Hematopoietic multipotent progenitor cell treated with erythropoietin and hydrocortisone succinate and interleukin-3 and kit ligand, for 8 days (in vitro differentiated cells): Measurements from ENCODE around the gene GALNT10.
A peak's percentile ranks its signal among the peaks of the same experiment; 100 is the strongest.

ENCODE experiments used
- DNase-seq: peaks from one replicate; pipeline ENCODE4 v3.0.0-alpha.2; 2015

GALNT10 gene

GRCh38 chr5:154179846-154180710 lies 10.5 kb upstream of the GALNT10 start:
- peak; percentile 77 for DNase-seq

GRCh38 chr5:154181161-154181560 lies 9.4 kb upstream of the GALNT10 start:
- no peak for DNase-seq

- DNase-seq: no peak
These were observed 1.2 kb upstream of the GALNT10 start for GRCh38 chr5:154189256-154189818.

GRCh38 chr5:154189819-154190594 lies 526 bp upstream of the GALNT10 start:
- DNase-seq: peak; percentile 90

- peak; percentile 29 for DNase-seq
These were observed 1.1 kb downstream of the GALNT10 start for GRCh38 chr5:154191467-154192261.

GRCh38 chr5:154193283-154193682 lies 2.8 kb downstream of the GALNT10 start:
- DNase-seq: no peak

GRCh38 chr5:154193701-154194121 lies 3.2 kb downstream of the GALNT10 start:
- DNase-seq: no peak

GRCh38 chr5:154194345-154195329 lies 4.1 kb downstream of the GALNT10 start:
- no peak for DNase-seq

- peak; percentile 29 for DNase-seq
These were observed 5.7 kb downstream of the GALNT10 start for GRCh38 chr5:154196281-154196680.

GRCh38 chr5:154196955-154197652 lies 6.6 kb downstream of the GALNT10 start:
- peak; percentile 96 for DNase-seq

- peak; percentile 42 for DNase-seq
These were observed 7.4 kb downstream of the GALNT10 start for GRCh38 chr5:154197801-154198491.

GRCh38 chr5:154198611-154199230 lies 8.2 kb downstream of the GALNT10 start:
- no peak for DNase-seq

- DNase-seq: peak; percentile 58
These were observed 8.7 kb downstream of the GALNT10 start for GRCh38 chr5:154199263-154199662.

GRCh38 chr5:154199671-154200220 lies 9.2 kb downstream of the GALNT10 start:
- DNase-seq: peak; percentile 74

GRCh38 chr5:154200221-154200620 lies 9.7 kb downstream of the GALNT10 start:
- DNase-seq: no peak

- no peak for DNase-seq
These were observed 10.7 kb downstream of the GALNT10 start for GRCh38 chr5:154201108-154201769.

GRCh38 chr5:154202379-154203260 lies 12.1 kb downstream of the GALNT10 start:
- peak; percentile 73 for DNase-seq
